ENCODE results near the gene ALG13.
"Not testable (repeated sequence)": the region's sequence is repeated elsewhere in the genome, so short reads cannot be mapped to it uniquely, and the experiment has no call there.

The ALG13 gene

GRCh38 chrX:111680988-111681779, at the start of gene ALG13:
ALG13 (plus strand) TSS chrX:111681170; CDS start chrX:111681219, 49 bp downstream.
- peak; percentile 84 for DNase-seq (ENCODE audit: low spot score)

DNA sequence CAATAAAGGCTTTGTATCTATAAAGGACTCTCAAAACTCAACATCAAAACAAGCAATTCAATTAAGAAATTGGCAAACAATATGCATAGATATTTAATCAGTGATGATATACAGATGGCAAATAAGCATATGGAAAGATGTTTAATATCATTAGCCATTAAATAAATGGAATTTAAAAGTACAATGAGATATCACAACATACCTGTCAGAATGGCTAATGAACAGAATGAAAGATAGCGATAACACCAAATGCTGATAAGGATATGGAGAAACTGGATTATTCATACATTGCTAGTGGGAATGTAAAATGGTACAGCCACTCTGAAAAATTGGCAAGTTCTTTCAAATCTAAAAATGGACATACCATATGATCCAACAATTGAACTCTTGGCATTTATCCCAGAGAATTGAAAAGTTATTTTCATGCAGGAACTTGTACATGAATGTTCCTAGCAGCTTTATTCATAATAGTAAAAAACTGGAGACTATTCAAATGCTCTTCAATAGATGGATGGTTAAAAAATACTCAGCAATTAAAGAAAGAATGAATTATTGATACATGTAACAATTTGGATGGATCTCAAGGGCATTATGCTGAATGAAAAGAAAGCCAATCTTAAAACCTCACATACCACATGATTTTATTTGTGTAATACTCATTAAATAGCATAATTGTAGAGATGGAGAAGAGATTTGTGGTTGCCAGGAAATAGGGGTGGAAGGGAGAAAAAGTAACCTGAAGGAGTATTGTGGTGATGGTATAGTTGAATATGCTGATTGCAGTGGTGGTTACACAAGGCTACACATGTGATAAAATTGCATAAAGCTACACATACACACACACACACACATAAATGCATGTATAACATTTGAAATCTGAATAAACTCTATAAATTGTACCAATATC, 45.9 kb upstream of the ALG13 start:
- no peak for DNase-seq (ENCODE audit: low spot score)

GRCh38 chrX:111641969-111642368, 39.0 kb upstream of the ALG13 start:
- DNase-seq (ENCODE audit: low spot score) = no peak

DNA sequence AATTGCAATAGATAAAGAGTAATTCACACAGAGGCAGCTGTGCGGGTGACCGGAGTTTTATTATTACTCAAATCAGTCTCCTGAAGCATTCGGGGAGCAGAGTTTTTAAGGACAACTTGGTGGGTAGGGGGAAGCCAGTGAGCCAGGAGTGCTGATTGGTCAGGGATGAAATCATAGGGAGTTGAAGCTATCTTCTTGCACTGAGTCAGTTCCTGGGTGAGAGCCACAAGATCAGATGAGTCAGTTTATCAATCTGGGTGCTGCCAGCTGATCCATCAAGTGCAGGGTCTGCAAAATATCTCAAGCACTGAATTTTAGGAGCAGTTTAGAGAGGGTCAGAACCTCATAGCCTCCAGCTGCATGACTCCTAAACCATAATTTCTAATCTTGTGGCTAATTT, 35.8 kb upstream of the ALG13 start:
- DNase-seq (ENCODE audit: low spot score) = not testable (repeated sequence)

DNA sequence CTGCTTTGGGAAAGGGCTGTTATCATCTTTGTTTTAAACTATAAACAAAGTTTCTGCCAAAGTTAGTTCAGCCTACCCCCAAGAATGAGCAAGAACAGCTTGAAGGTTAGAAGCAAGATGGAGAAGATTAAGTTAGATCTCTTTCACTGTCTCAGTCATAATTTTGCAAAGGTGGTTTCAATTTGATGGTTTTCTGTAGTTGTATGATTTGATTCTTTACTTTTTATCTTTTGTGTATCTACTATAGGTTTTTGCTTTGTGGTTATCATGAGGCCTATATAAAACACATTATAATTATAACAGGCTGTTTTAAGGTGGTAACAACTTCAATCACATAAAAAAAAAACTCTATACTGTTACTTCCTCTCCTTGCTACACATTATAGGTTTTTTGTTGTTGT, 35.4 kb upstream of the ALG13 start:
- DNase-seq (ENCODE audit: low spot score) = no peak

DNA sequence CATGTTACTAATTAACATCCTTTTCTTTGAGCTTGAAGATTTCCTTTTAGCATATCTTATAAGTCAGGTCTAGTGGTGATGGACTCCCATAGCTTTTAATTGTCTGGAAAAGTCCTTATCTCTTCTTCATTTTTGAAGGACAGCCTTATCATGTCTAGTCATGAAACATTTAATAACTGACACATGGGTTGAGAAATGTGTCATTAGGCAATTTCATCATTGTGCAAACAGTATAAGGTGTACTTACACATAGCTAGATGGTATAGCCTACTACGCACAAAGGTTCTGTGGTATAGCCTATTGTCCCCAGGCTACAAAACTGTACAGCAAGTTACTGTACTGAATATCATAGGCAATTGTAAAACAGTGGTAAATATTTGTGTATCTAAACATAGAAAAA, 34.5 kb upstream of the ALG13 start:
- DNase-seq (ENCODE audit: low spot score) = no peak

DNA sequence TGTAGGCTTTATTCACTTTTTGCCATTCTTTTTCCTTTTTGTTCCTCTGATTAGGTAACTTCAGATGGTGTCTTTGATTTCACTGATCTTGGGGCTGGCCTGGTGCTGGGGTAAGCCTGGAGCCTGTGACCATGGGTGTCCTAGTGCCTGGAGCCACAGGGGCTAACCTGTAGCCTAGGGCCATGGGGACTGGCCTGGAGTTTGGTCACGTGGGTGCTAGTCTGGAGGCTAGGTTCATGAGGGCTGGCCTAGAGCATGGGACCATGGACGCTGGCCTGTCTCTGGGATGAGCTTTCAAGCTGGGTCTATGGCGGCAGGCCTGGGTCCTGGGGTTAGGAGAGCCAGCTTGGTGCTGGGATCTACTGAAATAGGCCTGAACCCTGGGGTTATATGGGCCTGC, 32.2 kb upstream of the ALG13 start:
- DNase-seq (ENCODE audit: low spot score) = no peak

GRCh38 chrX:111649638-111650037, 31.3 kb upstream of the ALG13 start:
- DNase-seq (ENCODE audit: low spot score) = no peak

- no peak for DNase-seq (ENCODE audit: low spot score)
Measured at GRCh38 chrX:111650845-111651244, 30.1 kb upstream of the ALG13 start.

DNA sequence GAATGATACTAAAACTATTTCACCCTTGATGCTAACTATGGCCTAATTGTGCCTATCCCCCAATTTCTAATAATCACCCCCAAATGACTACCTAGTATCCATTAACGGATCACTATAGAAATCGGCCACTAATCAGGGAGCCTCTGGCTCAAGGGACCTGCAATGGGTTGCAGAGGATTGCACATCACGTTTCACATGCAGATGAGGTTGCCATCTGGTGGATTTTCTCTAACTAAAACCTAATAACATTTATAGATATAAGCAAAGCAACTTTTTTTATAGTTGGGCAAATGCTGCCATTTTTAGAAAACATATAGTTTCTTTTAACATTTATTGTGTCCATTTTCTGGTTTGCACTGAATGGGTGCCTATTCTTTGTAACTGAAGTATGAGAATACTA, 28.3 kb upstream of the ALG13 start:
- peak; percentile 7 for DNase-seq (ENCODE audit: low spot score)

DNA sequence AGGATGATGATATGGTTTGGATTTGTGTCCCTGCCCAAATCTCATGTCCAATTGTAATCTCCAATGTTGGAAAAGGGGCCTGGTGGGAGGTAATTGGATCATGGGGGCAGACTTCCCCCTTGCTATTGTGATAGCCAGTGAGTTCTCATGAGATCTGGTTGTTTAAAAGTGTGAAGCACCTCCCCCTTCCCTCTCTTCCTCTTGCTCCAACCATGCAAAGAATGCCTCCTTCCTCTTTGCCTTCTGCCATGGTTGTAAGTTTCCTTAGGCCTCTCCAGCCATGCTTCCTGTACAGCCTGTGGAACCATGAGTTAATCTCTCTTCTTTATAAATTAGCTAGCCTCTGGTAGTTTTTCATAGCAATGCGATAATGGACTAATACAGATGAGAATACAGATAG, 19.7 kb upstream of the ALG13 start:
- DNase-seq (ENCODE audit: low spot score) = no peak

GRCh38 chrX:111662292-111662691, 18.7 kb upstream of the ALG13 start:
- no peak for DNase-seq (ENCODE audit: low spot score)

- DNase-seq (ENCODE audit: low spot score) = no peak
Measured at GRCh38 chrX:111671668-111672067, 9.3 kb upstream of the ALG13 start.

DNA sequence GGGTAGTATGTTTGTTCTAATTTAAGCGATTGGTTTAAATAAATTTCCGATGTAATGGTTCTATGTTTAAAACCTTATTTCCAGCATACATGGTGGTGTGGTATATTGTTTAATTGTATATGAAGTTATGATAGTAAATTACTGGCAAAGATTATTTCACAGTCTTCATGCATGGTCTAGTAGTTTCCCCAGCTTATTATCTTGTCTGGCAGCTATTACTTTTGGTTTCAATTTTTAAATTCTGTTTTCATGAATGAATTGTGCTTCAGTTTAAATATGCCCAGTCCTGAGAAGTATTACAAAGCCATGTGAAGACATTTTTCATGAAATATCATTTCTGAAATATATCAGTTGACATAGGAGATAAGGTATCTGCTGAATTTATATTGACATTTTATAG, 6.3 kb downstream of the ALG13 start:
- no peak for DNase-seq (ENCODE audit: low spot score)

DNA sequence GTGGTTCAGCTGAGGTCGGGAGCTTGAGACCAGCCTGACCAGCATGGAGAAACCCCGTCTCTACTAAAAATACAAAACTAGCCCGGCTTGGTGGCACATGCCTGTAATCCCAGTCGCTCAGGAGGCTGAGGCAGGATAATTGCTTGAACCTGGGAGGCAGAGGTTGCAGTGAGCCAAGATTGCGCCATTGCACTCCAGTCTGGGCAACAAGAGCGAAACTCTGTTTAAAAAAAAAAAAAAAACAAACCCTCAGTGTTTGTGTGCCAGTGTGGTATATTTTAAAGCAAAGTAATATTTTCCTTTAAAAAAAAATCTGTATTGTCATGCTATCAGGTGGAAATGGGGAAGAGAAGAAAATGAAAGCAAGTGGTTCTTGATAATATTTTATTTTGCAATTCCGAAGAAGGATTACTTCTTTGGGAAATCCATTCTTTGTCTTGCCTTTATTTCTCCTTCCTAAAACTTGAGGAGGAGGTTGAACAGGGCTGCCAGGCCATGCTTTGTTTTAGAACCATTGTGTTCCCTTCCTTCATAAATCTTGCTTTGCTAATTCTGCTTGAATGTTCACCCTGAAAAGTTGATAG, 14.4 kb downstream of the ALG13 start:
- no peak for DNase-seq (ENCODE audit: low spot score)

- no peak for DNase-seq (ENCODE audit: low spot score)
Measured at GRCh38 chrX:111719426-111720210, 38.6 kb downstream of the ALG13 start.

GRCh38 chrX:111728096-111728495, 47.1 kb downstream of the ALG13 start:
- no peak for DNase-seq (ENCODE audit: low spot score)

GRCh38 chrX:111731351-111731750, 50.4 kb downstream of the ALG13 start:
- DNase-seq (ENCODE audit: low spot score) = no peak

DNA sequence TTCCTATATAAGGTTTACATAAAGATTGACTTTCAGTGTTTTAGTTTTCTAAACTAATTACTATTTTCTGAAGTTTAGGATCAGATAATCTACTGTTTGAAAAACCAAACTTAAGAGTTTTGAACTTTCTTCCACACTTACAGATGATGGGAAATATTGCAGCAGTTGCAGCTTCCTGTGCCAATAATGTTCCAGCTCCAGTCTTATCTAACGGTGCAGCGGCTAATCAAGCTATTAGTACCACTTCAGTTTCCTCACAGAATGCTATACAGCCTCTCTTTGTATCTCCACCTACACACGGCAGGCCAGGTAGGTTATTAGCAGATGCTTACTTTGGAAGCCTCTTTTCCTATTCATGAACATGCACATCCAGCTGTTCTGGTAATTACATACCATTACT, 55.6 kb downstream of the ALG13 start:
- no peak for DNase-seq (ENCODE audit: low spot score)

DNA sequence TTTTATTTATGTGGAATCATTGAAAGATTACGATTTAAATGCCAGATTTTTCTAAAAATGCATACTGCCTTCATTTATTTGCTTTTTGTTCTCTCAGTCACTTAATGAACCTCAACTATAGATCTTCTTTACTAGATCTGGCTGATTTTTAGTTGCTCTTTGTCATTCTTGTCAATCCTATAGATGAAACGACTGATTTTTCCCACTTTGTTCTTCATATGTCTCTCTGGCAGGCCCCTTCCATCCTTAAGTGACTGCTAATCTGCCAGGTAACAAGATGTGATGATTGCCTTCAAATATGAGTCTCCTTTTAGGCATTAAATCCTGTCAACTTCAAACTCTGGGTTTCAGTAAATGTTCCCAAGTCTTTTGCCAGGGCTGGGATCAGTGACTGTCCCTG, 61.0 kb downstream of the ALG13 start:
- DNase-seq (ENCODE audit: low spot score) = no peak

DNA sequence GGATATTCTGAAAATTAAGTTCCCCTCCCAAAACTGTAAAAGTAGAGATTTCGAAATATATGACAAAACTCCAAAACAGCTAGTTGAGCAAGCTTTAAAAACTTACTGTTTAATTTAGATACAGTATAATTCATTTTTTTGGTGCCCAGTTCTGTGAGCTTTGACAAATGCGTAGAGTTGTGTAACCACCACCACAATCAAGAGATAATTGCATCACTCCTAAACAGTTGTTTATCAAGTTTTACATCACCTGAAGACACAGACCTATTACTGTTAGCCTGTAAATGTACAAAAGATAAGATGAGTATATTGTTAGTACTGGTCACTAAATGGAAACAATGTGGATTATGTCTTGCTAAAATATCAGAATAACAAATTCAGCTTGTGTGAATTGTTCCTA, 62.3 kb downstream of the ALG13 start:
- DNase-seq (ENCODE audit: low spot score) = no peak

DNA sequence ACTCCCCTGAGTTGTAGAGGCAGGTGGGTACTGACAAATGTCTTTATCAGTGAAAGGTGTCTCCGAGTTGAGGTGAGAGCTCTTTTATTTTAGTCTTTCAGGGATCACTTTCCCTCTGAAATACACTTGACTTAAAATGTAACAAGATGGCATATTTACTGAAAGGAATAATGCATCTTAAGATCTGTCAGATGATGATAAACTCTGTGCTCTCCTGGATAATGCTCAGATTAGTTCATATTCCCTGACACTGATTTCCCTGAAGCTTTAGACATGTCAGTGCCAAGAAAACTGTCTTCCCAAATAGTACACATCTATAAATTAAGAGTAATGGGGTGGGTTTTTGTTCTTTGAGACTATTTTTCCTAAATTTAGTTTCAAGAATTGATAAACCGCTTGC, 75.5 kb downstream of the ALG13 start:
- DNase-seq (ENCODE audit: low spot score) = no peak
